ENCODE results near the gene ZNF444.
A peak's percentile ranks its signal among the peaks of the same experiment; 100 is the strongest.

The ZNF444 gene

DNA sequence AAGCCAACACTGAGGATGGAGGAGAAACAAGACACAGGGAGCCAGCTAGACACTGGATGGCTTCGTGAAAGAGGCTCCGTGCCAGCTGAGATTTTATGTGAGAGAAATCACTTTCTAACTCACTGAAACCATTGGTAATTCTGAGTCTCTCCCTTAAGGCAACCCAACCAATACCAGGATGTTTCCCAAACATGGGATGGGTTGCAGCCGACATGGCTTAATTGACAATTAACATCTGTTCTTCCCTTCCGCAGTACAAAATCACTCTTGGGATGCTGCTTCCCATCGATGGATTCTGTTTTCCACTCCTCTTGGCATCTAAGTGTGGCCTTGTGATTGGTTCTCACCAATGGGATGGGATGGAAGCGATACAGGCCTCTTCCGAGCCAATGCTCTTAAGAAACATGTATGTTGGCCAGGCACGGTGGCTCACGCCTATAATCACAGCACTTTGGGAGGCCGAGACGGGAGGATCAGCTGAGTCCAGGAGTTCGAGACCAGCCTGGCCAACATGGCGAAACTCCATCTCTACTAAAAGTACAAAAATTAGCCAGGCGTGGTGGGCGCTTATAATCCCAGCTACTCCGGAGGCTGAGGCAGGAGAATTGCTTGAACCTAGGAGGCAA, 17.7 kb upstream of the ZNF444 start:
- DNase-seq, result no peak

DNA sequence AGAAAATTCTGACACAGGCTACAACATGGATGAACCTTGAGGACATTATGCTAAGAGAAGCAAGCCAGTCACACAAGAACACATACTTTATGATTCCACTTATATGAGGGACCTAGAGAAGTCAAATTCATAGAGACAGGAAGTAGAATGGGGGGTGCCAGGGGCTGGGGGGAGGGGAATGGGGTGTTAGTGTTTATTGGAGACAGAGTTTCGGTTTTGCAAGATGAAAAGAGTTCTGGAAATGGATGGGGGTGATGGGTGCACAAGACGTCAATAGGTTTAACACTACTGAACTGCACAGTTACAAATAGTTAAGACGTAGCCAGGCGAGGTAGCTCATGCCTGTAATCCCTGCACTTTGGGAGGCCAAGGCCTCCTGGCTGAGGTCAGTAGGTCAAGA, 16.5 kb upstream of the ZNF444 start:
- DNase-seq, result no peak

DNA sequence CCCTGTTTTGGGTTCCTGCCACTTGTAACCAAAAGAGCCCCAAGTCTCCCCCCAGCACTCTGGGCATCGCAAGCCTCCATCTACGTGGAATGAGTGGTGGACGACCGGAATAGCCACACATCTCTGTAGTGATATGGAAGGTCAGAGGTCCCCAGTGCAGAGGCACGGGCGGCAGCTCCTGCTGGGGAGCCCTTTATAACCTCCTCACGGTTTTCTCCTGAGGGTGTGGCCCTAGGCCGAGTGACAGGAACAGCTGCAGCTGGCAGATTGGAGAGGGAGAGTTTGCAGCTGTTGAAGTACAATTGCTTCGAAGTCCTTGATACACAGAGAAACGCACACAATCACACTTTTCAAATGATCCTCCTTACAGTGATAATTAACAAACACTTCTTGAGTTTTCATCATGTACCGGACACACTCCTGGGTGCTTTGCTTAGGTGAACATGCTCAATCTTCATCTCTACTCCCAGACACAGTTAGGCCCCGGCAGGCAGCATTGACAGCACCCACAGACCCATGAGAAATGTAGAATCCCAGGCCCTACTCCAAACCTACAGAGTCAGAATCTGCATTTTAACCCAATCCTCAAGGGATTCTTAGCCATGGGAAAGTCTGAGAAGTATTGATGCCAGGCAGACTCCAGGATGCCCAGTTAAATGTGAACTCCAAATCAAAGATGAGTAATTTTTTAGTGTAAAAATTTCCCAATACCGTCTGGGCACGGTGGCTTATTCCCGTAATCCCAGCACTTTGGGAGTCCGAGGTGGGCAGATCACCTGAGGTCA, 15.1 kb upstream of the ZNF444 start:
- DNase-seq, result no peak

DNA sequence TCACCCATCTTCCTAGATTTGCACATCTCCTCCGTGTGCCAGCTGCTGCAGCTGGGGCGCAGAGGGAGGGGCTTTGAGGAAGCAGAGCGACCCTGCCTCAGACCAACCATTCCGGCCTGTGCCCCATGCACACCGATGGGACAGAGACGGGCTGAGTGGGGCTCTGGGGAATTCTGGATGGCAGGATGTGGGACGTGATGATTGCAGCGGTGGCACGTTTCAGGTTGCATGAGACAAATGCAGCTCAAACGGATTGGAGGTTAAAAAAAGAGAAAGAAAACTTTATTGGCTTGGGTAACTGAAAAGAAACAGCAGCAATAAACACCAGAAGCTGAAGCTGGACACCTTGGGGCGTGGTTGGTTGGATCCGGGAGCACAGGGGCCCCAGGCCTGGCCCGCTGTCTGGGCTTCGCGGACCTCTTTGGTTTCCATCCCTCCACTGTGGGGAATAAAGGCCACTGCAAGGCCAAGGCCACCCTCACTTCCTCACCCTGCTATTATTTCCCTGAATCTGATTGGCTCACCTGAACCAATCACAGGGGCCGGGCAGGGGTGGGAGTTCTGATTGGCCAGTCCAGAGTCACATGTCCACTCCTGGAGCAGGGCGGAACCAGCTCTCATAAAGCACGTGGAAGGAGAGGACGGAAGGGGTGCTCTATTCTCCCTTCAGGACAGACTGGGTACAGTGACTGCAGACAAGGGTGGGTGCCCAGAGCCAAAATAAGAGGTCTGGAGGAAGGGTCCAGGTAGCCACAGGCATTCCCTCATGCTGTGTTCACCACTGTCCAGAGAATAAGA, 13.9 kb upstream of the ZNF444 start:
- no peak for DNase-seq

DNA sequence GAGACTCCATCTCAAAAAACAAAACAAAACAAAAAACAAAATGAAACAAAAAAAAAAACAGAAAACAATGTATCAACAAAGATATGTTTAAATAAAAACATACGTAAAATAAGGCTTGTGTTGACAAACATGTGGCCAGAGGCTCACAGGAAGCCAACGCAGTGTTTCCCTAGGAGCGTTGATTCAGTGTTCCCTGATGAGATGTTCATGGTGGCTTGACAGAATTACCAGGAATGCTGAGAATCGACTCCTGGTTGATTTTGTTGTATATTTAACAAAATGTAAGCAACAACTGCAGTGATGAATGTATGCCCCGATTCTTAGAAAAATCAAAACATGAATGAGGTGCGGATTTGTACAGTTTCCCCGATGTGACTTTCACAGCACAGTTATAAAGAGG, 11.1 kb upstream of the ZNF444 start:
- no peak for DNase-seq

DNA sequence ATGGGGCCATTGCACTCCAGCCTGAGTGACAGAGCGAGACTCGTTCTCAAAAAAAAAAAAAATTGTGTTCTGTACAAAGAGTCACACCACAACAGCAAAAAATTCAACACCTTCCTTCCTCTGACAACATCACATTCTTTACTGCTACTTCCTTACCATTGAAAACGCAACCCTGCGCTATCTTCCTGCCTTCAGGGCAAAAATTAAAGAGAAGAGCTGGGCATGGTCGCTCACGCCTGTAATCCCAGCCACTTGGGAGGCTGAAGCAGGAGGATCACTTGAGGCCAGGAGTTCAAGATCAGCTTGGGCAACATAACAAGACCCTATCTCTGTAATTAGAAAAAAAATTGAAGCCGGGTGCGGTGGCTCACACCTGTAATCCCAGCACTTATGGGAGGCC, 9.4 kb upstream of the ZNF444 start:
- DNase-seq, result no peak

DNA sequence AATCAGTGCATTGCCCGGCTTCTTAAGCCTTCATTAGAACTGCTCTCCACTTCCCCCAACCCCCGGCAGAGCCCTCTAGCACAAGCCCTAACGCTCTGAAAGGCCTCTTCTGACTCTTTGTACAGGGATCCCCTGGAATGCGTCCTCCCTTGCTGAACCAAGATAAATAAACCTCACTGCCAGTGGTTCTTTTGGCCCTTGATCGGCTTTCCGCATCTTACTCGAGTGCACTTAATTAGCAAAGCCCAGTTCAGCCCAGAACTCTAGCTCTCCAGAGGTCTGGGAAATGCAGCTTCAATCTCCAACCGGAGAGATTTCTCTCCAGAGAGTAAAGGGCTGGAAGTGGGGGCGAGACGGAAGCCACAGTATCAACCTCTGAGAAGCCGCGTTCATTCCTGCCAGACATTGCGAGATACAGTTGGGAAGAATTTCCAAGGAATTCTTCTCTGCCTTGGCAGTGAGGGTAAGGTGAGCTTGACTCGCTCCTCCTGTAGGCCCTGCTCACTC, 8.7 kb upstream of the ZNF444 start:
- no peak for DNase-seq

DNA sequence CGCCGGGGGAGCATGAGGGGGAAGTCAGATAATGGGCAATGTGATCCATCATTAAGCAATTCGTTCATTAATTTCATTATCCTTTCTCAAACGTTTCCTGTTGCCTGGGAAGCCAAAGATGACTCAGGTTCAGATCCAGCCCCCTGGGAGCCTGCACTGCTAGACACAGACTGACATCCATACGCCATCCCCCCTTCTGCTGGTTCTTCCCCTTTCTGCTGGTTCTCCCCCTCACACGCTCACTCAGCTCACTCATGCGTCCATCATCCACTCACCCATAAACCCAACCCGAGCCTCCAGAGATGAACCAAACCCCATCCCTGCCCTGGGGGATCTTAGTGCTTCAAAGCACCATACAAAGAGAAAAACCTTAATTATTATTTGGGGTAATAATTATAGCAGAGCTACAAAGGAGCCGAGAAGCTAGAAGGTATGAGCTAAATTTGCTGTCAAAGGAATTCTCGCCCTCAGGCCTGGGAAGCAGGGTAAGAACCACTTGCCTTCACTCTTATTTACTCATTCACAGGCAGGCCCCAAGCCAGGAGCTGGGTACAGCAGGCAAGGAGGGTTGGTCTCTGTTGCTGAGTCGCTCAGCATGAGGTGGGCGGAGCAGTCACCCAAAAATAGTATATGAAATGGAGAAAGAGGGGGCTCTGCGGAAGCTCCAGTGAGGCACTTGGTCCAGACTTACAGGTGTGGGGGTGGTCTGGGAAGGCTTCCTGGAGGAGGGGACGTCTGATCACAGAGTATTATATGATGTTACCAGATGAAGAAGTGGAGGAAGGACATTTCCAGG, 7.0 kb upstream of the ZNF444 start:
- DNase-seq, result peak in 1 of 2 donors; percentile 31

DNA sequence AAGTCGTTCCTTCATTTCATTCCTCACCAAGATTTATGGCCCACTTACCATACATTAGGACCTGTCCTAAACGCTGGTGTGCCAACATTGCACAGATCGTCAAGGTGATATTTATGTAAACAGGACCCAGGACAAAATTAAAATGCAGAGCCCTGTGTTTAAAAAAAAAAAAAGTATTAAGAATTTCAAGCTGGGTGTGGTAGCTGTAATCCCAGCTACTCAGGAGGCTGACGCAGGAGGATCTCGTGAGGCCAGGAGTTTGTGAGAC, 6.5 kb upstream of the ZNF444 start:
- no peak for DNase-seq

DNA sequence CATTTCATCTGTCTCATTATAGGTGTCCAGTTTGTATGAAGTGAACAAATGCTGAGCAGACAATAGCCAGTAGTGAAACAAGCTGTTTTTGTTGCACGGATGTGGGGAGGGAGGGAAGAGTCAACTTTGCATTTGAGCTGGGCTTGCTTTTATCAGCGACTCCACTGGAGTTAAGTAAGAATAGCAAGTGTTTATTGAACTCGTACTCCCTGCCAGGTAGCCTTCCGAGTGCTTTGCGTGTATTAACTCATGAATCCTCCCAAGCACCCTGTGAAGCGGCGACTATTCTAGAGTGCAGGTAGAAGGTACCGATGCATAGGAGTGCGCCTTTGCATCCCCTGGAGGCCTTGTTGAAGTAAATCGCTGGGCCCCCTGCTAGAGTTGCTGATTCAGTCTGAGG, 4.7 kb upstream of the ZNF444 start:
- no peak for DNase-seq

DNA sequence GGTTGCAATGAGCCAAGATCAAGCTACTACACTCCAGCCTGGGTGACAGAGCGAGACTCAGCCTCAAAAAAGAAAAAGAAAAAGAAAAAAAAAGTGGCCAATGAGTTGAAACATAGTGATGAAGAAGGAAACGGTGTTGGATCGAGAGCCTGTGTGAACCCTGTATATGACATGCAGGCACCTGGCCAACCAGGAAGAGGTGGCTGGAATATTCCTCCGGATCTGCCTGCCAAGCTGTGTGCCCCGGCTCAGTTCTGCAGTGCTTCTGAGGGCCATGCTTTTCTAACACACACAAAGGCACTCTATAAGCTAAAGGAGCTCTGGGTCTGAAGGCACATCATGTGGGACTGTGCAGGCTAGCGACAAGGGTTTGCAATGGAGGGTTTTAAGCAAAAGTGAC, 3.7 kb upstream of the ZNF444 start:
- DNase-seq, result no peak

DNA sequence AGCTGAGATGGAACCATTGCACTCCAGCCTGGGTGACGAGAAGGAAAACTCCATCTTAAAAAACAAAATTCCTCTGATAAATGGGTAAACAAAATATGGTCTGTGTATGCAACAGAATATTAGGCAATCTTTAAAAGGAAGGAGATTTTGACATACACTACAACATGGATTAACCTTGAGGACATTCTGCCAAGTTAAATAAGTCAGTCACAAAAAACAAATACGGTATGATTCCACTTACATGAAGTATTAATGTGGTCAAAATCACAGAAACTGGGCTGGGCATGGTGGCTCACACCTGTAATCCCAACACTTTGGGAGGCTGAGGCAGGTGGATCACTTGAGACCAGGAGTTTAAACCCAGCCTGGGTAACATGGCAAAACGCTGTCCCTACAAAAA, 3.0 kb upstream of the ZNF444 start:
- peak; percentile 49 to 55 for DNase-seq

DNA sequence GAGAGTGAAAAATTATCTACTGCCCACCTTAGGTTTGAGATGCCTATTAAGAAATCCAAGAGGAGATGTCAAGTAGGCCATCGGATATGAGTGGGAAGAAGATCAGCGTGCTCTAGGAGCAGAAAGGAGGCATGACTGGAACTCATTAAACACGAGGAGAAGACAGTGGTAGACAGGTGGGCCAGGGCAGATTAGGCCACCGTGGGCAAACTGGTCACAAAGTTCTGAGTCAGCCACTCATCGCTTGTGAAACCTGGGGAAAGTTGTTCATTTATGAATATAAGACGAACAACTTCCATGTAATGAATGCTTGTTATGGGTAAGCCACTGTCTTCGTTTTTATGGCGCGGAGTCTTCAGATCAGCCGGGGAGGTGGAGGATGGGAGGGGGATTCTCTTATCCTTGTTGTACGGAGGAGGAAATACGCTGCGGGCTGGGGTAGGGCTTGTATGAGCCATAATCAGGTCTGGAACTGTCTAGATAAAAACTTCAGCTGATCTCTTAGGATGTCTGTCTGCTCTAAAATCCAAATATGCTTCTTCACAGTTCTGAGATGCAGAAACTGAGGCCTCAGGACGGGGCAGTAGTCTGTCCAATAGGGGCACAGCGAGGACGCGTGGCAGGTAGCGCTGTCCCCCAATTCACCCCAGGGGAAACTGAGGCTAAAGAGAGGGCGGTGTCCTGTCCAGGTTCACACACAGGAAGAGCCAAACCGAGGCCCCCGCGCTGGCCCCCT, 1.1 kb upstream of the ZNF444 start:
- peak; percentile 16 to 62 for DNase-seq

DNA sequence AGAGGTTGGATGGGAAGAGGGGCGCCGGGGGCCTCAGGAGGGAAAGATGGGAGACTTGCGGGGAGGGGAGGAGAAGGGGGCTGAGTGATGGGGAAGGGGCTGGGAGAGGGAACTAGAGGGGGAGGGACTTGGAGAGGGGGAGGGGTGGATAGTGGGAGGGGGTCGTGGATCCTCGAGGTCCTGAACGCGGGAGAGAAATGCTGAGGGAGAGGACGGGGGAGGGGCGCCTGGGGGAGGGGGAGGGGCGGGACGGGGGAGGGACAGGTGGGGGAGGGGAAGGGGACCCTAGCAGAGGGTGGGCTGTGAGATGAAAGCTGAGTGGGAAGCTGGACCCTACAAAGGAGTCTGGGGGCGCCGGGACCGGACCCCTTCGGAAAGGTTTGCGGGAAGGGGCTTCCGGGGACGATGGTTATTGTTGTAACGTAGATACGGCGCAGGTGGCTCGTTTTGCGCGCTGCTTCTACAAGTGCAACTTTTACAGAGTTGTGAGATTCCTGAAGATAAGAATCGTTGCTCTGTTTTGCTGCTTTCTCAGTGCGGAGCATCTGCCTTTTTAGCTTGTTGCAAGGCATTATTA, 418 bp downstream of the ZNF444 start:
- no peak for DNase-seq

DNA sequence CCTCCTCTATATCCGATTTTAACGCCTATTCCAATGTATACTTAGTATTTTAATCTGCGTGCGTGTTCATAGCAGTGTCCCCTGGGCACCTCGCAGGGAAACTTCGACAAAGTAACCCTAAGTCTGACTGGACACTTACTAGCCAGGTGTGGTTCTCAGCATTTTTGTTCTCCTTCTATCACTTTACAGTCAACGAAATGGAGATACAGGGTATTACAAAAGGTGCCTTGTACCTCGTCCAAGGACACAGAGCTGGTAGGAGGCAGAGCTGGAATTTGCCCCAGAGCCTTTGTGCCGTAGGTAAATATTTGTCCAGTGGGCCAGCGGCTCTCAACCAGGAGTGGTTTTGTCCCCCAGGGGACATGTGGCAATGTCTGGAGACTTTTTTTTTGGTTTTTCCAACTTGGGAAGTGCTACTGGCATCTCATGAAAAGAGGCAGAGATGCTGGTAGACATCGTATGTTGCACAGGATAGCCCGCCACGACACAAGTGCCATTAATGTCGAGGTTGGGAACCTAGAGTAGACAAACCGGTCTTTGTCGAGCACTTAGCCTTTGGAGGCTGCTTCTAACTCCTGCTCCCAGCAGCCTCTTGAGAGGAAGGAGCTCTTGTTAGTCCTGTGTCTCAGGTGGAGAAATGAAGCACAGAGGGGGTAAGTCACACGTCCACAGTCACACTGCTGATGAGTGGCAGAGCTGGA, 1.1 kb downstream of the ZNF444 start:
- no peak for DNase-seq

DNA sequence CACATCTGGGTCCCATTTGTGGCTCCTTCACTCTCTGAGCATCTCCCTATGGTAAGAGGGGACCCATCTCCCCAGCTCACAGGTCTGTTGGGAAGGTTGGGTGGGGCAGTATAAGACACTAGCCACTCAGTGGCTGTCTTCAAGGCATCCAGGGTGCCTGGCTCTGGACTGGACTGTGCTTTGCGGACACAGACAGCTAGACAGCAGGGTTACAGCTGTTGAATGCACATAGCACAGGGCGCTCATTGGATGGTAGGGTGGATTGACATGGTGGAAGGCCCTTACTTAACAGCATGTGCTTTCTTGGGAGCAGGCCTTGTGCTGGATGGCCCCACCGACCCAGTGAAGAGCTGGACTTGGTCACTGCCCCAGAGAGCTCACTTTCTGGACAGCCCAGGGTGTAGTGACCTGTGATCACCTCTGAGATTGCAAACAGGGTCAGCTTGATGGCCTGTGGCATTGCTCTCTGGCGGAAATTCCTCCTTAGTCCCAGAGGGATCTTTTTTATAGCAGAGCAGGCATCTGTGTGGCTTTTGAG, 1.9 kb downstream of the ZNF444 start:
- no peak for DNase-seq

DNA sequence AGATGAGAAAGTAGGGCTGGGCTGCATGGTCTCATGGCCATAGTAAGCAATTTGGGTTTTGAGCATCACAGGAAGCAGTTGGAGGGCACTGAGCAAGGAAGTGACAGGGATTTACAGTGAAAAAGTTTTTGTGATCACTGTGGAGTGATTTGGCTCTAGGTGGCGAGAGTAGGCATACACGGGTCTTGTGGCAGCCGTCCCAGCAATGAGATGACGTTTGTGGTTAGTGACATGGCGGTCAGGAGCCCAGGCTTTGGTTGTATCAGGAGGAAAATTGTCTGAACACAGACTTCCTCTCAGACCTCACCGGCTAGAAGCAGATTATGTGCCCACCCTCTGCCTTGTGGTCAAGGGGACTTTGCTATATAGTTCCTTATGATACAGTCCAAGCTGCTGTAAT, 3.3 kb downstream of the ZNF444 start:
- DNase-seq, result no peak

DNA sequence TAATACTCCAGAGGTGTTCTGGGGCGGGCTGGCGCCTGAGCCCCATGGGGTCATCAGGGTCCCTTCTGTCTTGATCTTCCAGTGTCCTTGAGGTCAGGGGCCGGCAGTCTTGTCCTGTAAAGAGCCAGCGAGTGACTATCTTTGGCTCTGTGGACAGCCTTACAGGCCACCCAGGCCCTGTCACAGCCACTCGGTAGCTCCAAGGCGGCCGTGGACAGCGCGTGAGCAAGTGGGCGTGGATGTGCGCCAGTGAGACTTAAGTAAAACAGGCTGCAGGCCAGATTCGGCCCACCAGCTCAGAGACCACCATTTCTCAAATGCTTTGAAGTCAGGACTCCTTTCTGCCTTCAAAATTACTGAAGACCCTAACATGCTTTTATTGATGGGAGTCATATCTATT, 3.7 kb downstream of the ZNF444 start:
- no peak for DNase-seq

DNA sequence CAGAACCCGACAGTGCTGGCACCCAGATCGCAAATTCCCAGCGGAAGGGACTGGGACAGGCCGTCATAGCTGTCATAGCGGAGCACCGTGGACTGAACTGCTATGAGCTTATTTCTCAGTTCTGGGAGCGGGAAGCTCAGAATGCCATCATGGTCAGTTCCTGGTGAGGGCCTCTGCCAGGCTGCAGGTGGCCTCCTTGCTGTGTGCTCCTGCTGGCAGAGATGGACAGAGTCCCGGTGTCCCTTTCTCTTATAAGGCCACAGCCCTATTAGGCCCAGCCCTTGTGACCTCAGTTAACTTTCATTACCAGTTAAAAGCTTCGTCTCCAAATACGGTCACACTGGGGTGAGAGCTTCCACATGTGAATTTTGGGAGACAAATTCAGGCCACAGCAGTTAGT, 4.6 kb downstream of the ZNF444 start:
- no peak for DNase-seq

DNA sequence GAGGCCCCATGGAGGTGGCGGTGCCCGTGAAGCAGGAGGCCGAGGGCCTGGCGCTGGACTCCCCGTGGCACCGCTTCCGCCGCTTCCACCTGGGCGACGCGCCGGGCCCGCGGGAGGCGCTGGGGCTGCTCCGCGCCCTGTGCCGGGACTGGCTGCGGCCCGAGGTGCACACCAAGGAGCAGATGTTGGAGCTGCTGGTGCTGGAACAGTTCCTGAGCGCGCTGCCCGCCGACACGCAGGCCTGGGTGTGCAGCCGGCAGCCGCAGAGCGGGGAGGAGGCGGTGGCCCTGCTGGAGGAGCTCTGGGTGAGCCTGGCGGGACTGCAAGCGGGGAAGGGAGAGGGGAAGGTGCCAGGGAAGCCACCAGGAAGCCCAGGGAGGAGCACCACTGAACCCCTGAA, 5.8 kb downstream of the ZNF444 start:
- DNase-seq, result no peak

DNA sequence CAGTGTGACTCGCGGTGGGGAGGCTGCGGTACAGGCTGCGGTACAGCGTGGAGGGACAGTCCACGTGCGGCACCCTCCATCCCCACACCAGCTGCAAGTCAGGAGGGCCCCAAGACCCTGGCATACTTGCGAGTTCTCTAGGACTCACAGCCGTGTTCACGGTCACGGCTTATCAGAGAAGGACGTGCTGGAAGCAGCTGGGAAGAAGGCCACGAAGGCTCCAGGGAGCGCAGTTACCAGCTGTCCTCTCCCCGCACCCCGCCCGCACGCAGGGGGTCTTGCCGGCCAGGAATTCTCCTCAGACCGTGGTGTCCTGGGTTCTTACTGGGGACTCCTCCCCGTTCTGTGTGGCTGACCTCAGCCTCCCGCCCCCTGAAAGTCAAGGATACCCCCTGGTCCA, 6.2 kb downstream of the ZNF444 start:
- DNase-seq, result no peak

All from inflammatory macrophage treated with lipopolysaccharide for 1 hour (primary cell).